ENCODE measurements around the gene EBP. TPM values are rescaled to one million over a fixed set of nuclear protein-coding genes. Genes with fewer than 3 reads are reported as not detected.

The EBP gene
- total and polyA plus RNA-seq, 9 of the 15 experiments (the other 6 are each of a cell fraction or from before 2014, with no cell fraction given), result 228 to 987 (median 274) TPM

DNA sequence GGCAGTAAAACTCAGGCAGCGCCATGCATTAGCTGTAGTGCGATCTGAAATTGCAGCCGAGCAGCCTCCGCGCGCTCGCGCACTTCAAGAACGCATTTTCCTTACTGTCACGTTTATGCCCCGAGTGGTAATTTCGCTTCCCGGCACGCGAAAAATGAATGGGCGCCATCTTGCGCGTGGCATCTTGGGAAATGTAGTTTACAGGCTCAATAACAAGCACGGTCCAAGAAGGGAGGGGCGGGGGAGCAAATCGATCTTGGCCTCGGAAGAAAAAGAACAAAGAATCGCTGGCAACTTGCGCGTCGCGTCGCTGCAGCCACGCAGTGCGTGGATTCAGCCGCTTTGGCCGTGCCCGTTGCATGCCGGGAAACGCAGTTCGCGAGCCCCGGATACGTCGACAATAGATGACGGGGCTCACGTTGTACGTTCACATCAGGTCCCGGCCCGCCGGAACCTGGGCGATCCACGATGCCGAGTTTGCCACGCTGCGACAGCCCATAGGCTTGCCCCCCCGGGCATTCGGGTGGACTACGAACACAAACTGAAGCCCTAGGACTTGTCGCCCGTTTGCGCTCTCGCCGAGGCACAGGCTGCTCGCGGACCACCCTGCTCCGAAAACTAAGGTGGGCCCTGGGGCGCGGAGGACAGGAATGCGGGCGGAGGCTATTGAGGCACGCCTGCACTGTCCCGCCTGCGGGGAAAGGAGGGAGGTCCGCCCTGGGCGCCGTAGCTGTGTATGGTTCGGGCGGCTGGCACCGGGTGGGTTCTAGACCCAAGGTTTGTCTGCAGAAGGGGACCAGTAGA is 45.6 kb upstream of the EBP start, which contains the start of gene FTSJ1 (continued):
- no peak for TF ChIP-seq ZNF23 (CRISPR knock-in tag; IDR thresholded peaks at IDR 0.05)
- no peak for TF ChIP-seq RHOXF2B (CRISPR knock-in tag; conservative IDR thresholded peaks at IDR 0.05)
- no peak for TF ChIP-seq HEY1 (CRISPR knock-in tag; IDR thresholded peaks at IDR 0.05; ENCODE audit: borderline replicate concordance)
- TF ChIP-seq, protein P1, sequence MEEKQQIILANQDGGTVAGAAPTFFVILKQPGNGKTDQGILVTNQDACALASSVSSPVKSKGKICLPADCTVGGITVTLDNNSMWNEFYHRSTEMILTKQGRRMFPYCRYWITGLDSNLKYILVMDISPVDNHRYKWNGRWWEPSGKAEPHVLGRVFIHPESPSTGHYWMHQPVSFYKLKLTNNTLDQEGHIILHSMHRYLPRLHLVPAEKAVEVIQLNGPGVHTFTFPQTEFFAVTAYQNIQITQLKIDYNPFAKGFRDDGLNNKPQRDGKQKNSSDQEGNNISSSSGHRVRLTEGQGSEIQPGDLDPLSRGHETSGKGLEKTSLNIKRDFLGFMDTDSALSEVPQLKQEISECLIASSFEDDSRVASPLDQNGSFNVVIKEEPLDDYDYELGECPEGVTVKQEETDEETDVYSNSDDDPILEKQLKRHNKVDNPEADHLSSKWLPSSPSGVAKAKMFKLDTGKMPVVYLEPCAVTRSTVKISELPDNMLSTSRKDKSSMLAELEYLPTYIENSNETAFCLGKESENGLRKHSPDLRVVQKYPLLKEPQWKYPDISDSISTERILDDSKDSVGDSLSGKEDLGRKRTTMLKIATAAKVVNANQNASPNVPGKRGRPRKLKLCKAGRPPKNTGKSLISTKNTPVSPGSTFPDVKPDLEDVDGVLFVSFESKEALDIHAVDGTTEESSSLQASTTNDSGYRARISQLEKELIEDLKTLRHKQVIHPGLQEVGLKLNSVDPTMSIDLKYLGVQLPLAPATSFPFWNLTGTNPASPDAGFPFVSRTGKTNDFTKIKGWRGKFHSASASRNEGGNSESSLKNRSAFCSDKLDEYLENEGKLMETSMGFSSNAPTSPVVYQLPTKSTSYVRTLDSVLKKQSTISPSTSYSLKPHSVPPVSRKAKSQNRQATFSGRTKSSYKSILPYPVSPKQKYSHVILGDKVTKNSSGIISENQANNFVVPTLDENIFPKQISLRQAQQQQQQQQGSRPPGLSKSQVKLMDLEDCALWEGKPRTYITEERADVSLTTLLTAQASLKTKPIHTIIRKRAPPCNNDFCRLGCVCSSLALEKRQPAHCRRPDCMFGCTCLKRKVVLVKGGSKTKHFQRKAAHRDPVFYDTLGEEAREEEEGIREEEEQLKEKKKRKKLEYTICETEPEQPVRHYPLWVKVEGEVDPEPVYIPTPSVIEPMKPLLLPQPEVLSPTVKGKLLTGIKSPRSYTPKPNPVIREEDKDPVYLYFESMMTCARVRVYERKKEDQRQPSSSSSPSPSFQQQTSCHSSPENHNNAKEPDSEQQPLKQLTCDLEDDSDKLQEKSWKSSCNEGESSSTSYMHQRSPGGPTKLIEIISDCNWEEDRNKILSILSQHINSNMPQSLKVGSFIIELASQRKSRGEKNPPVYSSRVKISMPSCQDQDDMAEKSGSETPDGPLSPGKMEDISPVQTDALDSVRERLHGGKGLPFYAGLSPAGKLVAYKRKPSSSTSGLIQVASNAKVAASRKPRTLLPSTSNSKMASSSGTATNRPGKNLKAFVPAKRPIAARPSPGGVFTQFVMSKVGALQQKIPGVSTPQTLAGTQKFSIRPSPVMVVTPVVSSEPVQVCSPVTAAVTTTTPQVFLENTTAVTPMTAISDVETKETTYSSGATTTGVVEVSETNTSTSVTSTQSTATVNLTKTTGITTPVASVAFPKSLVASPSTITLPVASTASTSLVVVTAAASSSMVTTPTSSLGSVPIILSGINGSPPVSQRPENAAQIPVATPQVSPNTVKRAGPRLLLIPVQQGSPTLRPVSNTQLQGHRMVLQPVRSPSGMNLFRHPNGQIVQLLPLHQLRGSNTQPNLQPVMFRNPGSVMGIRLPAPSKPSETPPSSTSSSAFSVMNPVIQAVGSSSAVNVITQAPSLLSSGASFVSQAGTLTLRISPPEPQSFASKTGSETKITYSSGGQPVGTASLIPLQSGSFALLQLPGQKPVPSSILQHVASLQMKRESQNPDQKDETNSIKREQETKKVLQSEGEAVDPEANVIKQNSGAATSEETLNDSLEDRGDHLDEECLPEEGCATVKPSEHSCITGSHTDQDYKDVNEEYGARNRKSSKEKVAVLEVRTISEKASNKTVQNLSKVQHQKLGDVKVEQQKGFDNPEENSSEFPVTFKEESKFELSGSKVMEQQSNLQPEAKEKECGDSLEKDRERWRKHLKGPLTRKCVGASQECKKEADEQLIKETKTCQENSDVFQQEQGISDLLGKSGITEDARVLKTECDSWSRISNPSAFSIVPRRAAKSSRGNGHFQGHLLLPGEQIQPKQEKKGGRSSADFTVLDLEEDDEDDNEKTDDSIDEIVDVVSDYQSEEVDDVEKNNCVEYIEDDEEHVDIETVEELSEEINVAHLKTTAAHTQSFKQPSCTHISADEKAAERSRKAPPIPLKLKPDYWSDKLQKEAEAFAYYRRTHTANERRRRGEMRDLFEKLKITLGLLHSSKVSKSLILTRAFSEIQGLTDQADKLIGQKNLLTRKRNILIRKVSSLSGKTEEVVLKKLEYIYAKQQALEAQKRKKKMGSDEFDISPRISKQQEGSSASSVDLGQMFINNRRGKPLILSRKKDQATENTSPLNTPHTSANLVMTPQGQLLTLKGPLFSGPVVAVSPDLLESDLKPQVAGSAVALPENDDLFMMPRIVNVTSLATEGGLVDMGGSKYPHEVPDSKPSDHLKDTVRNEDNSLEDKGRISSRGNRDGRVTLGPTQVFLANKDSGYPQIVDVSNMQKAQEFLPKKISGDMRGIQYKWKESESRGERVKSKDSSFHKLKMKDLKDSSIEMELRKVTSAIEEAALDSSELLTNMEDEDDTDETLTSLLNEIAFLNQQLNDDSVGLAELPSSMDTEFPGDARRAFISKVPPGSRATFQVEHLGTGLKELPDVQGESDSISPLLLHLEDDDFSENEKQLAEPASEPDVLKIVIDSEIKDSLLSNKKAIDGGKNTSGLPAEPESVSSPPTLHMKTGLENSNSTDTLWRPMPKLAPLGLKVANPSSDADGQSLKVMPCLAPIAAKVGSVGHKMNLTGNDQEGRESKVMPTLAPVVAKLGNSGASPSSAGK (IDR thresholded peaks at IDR 0.05), result peak; percentile 71
- no peak for TF ChIP-seq ZNF3 (CRISPR knock-in tag; IDR thresholded peaks at IDR 0.05)
- no peak for TF ChIP-seq ZNF239 (CRISPR knock-in tag; IDR thresholded peaks at IDR 0.05)
- no peak for TF ChIP-seq MED1 (CRISPR knock-in tag; IDR thresholded peaks at IDR 0.05; ENCODE audit: borderline replicate concordance)
- TF ChIP-seq ELF4 (CRISPR knock-in tag; IDR thresholded peaks at IDR 0.05), result no peak
- no peak for TF ChIP-seq ZNF77 (CRISPR knock-in tag; IDR thresholded peaks at IDR 0.05)
- no peak for TF ChIP-seq NR4A1 (CRISPR knock-in tag; IDR thresholded peaks at IDR 0.05)
- no peak for TF ChIP-seq NR4A1 (tag; IDR thresholded peaks at IDR 0.05)
- TF ChIP-seq, protein P2, sequence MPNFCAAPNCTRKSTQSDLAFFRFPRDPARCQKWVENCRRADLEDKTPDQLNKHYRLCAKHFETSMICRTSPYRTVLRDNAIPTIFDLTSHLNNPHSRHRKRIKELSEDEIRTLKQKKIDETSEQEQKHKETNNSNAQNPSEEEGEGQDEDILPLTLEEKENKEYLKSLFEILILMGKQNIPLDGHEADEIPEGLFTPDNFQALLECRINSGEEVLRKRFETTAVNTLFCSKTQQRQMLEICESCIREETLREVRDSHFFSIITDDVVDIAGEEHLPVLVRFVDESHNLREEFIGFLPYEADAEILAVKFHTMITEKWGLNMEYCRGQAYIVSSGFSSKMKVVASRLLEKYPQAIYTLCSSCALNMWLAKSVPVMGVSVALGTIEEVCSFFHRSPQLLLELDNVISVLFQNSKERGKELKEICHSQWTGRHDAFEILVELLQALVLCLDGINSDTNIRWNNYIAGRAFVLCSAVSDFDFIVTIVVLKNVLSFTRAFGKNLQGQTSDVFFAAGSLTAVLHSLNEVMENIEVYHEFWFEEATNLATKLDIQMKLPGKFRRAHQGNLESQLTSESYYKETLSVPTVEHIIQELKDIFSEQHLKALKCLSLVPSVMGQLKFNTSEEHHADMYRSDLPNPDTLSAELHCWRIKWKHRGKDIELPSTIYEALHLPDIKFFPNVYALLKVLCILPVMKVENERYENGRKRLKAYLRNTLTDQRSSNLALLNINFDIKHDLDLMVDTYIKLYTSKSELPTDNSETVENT (CRISPR knock-in tag; IDR thresholded peaks at IDR 0.05), result no peak
- TF ChIP-seq, protein P3, sequence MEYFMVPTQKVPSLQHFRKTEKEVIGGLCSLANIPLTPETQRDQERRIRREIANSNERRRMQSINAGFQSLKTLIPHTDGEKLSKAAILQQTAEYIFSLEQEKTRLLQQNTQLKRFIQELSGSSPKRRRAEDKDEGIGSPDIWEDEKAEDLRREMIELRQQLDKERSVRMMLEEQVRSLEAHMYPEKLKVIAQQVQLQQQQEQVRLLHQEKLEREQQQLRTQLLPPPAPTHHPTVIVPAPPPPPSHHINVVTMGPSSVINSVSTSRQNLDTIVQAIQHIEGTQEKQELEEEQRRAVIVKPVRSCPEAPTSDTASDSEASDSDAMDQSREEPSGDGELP (CRISPR knock-in tag; IDR thresholded peaks at IDR 0.05; ENCODE audit: borderline replicate concordance), result peak; percentile 79
